ENCODE measurements around the gene LPP.

The LPP gene

GRCh38 chr3:188817103-188817934 is 663.4 kb downstream of the LPP start:
- no peak for DNase-seq (ENCODE audit: low read depth in 1 of 2, low spot score in 1 of 2)

- DNase-seq (ENCODE audit: low read depth in 1 of 2, low spot score in 1 of 2): no peak
These were observed 663.9 kb downstream of the LPP start for GRCh38 chr3:188817935-188818269.

GRCh38 chr3:188818282-188818681 is 664.3 kb downstream of the LPP start:
- no peak for DNase-seq (ENCODE audit: low read depth in 1 of 2, low spot score in 1 of 2)

- no peak for DNase-seq (ENCODE audit: low read depth in 1 of 2, low spot score in 1 of 2)
These were observed 666.0 kb downstream of the LPP start for GRCh38 chr3:188819939-188820338.

- DNase-seq (ENCODE audit: low read depth in 1 of 2, low spot score in 1 of 2): no peak
These were observed 668.0 kb downstream of the LPP start for GRCh38 chr3:188822004-188822403.

- DNase-seq (ENCODE audit: low read depth in 1 of 2, low spot score in 1 of 2): no peak
These were observed 668.5 kb downstream of the LPP start for GRCh38 chr3:188822411-188822810.

- no peak for DNase-seq (ENCODE audit: low read depth in 1 of 2, low spot score in 1 of 2)
These were observed 670.6 kb downstream of the LPP start for GRCh38 chr3:188824566-188824965.

- no peak for DNase-seq (ENCODE audit: low read depth in 1 of 2, low spot score in 1 of 2)
These were observed 671.9 kb downstream of the LPP start for GRCh38 chr3:188825901-188826300.

- no peak for DNase-seq (ENCODE audit: low read depth in 1 of 2, low spot score in 1 of 2)
These were observed 672.6 kb downstream of the LPP start for GRCh38 chr3:188826574-188826973.

- DNase-seq (ENCODE audit: low read depth in 1 of 2, low spot score in 1 of 2): no peak
These were observed 673.1 kb downstream of the LPP start for GRCh38 chr3:188827103-188827502.

GRCh38 chr3:188827576-188827975 is 673.6 kb downstream of the LPP start:
- DNase-seq (ENCODE audit: low read depth in 1 of 2, low spot score in 1 of 2): no peak

GRCh38 chr3:188829130-188829529 is 675.2 kb downstream of the LPP start:
- no peak for DNase-seq (ENCODE audit: low read depth in 1 of 2, low spot score in 1 of 2)

- no peak for DNase-seq (ENCODE audit: low read depth in 1 of 2, low spot score in 1 of 2)
These were observed 675.6 kb downstream of the LPP start for GRCh38 chr3:188829576-188829975.

GRCh38 chr3:188830893-188831292 is 676.9 kb downstream of the LPP start:
- DNase-seq (ENCODE audit: low read depth in 1 of 2, low spot score in 1 of 2): no peak

- DNase-seq (ENCODE audit: low read depth in 1 of 2, low spot score in 1 of 2): no peak
These were observed 678.2 kb downstream of the LPP start for GRCh38 chr3:188832146-188832545.

GRCh38 chr3:188832961-188833721 is 679.2 kb downstream of the LPP start:
- no peak for DNase-seq (ENCODE audit: low read depth in 1 of 2, low spot score in 1 of 2)

- no peak for DNase-seq (ENCODE audit: low read depth in 1 of 2, low spot score in 1 of 2)
These were observed 680.4 kb downstream of the LPP start for GRCh38 chr3:188834349-188834748.

GRCh38 chr3:188839187-188839695 is 685.3 kb downstream of the LPP start:
- no peak for DNase-seq (ENCODE audit: low read depth in 1 of 2, low spot score in 1 of 2)

- DNase-seq (ENCODE audit: low read depth in 1 of 2, low spot score in 1 of 2): no peak
These were observed 686.3 kb downstream of the LPP start for GRCh38 chr3:188840290-188840689.

GRCh38 chr3:188841906-188842305 is 687.9 kb downstream of the LPP start:
- DNase-seq (ENCODE audit: low read depth in 1 of 2, low spot score in 1 of 2): no peak

GRCh38 chr3:188842639-188843038 is 688.7 kb downstream of the LPP start:
- DNase-seq (ENCODE audit: low read depth in 1 of 2, low spot score in 1 of 2): no peak

- DNase-seq (ENCODE audit: low read depth in 1 of 2, low spot score in 1 of 2): no peak
These were observed 690.1 kb downstream of the LPP start for GRCh38 chr3:188844096-188844495.
